DMS79 treated with DMSO at 0.1 percent for 48 hours (cell line): ENCODE results near the gene NPC2.
"Not testable (repeated sequence)": the region's sequence is repeated elsewhere in the genome, so short reads cannot be mapped to it uniquely, and the experiment has no call there.

ENCODE experiments used
- DNase-seq: peaks from one replicate; lab custom pipeline; 2025; lab: John Stamatoyannopoulos, UW

Gene NPC2

DNA sequence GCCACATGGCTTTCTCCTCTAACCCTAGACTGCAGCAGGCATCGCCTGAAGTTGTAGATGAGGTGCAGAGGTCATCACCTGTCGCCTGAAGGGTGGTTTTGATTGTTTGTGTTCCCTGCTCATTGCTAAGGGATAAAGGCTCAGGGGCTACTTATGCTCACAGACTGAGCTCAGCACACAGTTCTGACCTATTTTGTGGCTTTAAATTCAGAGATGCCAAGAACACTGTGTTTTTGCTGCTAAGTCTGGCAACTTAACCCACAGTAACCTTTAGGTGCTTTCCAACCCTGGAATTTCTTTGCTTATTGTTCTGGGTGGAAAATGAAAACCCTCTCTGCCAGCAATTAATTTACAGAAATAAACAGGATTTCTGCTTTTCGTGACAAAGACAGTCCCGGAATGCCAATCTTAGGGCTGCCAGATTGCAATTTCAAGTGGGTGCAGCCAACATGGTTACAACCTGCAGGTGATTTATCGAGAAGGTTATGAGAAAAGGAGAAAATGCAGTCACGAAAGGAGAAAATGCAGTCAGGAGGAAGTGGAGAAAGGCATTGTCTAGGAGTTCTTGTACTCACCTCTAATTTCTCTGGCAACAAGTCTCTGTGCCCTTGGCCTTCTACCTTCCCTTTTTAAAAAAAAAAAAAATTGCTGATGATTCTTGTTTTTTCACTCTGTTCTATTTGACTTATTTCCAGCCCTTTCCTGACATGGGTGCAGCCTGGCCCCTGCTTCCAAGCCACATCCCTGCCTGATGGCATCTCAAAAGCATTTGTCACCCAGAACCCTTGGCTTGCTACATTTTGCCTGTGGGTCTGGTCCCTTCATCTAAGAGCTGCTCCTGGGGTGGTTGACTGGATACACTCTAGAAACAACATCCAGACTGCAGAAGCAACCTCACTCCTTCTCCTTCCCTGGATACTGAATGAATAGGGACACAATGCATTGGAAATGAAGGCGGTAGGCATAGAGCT lies 23.3 kb downstream of the NPC2 start:
- no peak for DNase-seq

DNA sequence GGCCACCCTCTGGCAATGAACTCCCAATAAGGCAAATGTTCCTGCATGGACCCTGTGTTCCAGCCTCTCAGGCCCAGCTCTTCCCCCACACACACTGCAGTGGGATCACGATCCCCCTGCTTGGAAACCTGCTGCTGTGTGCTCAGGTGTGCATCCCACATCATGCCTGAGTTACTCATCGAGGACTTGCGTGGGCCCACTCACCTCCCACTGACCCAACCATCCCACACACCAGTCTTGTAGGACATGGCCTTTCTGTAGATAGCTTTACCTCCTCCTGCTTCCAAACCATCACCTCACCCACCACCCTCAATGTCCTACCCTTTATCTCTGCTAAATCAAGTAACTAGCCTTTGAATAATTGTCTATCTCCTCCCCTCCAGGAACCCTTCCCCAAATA lies 24.6 kb downstream of the NPC2 start:
- no peak for DNase-seq

DNA sequence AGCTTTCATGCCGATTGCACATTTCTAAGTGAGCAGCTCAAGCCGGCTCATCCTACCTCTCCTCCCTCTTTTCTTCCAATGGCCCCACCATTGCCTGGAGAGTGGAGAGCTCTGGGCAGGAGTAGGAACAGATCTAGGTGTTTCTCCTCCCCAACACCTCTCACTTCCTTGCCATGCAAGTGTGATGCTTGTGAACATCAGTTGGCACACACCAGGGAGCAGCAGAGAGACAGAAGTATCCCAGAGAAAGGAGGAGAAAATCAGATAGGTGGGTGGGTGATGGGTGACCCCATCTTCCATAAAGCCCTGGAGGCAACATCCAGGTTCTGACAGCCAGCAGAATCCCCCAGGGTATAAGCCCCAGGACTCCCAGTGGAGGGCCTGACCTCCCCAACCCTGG lies 27.8 kb downstream of the NPC2 start:
- no peak for DNase-seq

DNA sequence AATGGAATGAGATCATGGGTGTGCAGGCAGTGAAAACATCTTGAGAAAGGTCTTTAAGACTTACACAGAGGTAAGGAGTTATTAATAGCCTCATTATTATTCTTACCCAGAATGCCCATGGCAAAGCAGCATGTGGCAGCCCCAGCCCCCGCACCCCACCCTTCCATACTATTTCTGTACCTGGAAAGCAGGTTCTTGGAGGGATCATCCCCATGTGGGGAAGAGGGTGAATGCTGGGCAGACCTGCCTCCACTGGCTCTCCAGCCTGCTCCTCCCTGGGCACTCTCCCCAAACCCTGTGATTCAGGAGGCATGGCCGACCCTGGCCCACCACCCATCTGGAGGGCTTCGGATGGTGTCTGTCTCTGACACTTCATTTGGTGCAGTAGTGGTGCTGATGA lies 28.3 kb downstream of the NPC2 start:
- DNase-seq, result no peak

DNA sequence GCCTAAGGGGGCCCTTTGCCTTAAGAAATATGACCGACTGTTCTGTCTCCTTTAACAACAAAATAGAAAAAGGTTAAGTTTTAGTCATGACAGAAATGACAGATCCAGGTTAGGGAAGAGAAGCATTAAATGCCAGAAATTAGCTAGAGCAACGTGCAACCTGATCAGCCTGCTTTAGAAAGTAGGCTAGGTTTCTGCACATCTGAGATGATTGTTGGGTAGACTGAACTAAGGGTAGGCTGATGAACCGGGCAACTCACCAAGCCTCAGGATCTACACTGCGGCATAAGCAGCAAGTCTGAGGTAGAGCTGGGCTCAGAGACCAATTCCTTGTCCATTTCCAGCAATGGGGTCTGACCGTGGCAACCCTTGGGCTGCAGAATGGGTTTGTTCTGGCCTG lies 29.4 kb downstream of the NPC2 start:
- DNase-seq, result no peak

DNA sequence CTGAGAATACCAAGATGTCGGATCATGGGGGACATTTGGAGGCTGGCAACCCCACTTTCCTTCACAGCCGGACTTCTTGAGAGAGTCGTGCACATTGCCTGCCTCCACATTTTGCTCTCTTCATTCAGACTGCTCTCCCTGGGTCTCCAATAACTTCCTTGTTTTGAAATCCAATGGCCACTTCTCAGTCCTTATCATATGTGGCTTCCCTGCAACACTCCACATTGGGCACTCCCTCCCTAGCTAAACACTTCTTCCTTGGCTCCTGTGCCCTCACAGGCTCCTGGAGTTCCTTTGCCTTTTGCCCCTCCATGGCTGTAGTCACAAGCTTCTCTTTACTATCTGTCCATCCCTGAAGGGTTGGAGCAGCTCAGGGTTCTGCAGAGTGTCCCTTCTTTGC lies 30.1 kb downstream of the NPC2 start:
- DNase-seq, result no peak

DNA sequence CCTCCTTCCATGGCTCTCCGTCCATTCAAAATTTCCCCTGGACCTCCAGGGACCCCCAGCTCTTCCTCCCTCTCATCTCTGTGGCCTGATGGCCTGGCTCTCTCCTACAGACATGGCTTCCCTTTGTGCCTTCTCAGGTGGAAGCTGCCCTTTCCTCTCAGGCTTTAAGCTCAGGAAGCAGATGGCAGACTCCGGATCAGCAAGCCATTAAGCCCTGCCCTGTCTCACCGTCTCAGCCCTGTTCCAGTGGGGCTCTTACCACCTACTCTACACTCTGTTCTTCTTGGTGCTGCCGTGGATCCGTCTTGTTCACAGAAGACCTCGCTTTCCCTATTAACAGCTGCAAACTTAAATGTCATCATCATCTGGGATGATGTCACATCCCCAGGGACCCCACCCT lies 33.1 kb downstream of the NPC2 start:
- DNase-seq, result no peak

DNA sequence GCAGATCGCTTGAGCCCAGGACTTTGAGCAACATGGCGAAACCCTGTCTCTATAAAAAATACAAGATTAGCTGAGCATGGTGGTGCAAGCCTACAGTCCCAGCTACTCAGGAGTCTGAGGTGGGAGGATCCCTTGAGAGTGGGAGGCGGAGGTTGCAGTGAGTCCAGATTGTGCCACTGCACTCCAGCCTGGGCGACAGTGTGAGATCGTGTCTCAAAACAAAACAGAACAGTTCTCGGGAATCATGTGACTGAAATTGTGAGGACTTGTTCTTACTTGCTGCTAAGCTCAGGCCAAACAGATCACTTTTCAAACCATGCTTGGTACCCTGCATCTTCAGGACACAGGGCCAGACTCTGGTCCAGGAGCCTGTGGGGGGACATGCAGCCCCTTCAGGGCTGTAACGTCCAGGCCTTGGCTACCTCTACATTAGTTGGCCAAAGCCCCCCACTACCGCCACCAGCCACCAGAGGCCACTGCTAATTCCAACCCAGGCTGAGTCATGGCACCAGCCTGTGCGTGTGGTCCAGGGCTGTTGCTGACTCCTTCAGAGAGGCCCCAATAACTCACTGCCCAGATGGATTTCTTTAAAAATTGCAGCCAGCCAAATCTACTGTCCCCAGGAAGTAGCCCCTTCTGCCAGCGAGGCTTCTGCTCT lies 33.7 kb downstream of the NPC2 start:
- DNase-seq, result no peak

DNA sequence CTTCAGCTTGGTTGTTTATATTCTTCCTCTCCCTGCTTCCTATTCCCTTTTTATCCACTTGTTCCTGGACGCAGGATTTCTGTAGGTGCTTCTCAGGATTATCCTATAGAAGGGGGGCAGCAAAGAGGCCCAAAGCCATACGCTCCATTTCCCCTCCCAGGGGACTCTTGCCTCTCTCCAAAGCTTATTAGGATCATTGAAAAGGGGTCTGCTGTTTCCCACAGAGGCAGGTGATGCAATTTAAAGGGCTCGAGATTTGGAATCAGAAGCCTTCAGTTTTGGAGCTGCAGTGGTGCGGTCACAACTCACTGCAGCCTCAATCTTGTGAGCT lies 35.6 kb downstream of the NPC2 start:
- DNase-seq, result peak; percentile 60

DNA sequence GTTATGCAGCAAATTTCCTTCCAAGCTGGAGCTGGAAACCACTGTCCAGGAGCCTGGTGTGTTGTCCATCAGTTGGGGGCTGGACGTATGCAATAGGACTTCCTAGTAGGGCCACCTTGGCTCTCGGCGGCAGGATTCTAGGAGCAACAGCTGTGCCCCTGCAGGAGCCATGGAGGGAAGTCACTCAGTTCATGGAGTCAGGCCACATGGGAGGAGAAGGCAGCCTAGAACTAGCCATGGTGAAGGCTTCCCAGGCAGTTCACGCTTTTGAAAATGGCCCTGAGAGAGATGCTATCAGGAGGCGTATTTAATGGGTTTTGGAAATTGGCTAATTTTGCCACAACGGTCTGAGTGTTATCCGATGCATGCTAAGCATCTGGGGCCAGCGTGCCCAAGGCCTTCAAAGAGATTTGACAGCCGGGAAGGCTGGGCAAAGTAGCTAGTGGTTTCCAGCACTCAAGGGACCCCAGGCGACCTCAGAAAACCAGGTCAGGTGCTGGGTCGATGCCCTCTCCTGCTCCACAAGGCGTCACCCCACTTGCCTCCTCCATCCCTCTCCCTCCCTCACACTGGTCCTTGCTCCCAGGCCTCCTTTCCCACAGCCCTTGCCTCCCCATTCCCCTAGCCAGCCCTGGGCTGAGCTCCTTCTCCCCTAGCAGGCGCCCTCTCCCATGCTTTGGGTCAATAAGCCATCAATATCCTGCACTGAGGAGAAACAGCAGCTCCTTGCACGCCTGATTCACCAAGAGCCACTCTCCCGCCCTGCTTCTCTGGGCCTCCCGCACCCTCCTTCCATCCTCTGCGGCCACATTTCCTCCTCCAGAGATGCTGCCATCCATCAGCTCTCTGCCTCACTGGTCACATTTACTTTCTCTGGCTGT lies 36.2 kb downstream of the NPC2 start:
- no peak for DNase-seq

DNA sequence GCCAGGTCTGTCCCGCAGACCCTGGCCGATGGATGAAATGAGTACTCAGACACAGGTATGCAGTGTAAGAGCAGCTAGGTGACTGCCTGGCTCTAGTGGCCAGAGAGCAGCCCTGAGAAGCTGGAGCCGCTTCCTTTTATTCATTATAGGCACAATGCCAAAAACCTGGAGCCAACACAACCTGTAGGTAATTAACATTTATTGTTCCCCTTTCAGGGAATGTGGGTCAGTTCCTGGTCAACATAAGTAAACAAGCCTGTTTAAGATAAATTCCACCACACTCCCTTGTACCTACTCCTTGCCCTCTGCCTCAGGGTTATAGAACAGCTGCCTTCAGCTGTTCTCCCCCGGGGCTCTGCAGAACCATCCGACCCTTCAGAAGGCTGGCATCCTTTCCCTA lies 38.7 kb downstream of the NPC2 start:
- not testable (repeated sequence) for DNase-seq

DNA sequence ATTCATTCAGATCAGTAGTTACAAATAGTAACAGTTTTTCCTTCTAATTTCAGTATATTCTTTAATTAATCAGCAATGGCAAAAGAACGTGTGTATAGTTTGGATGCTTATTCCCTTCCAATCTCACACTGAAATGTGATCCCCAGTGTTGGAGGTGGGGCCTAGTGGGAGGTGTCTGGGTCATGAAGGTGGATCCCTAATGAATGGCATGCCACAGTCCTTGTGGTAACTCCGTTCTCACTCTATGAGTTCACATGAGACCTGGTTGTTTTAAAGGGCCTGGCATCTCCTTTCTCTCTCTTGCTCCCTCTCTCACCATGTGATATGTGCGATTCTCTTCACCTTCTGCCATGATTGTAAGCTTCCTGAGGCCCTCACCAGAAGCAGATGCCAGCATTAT lies 48.2 kb downstream of the NPC2 start:
- no peak for DNase-seq

DNA sequence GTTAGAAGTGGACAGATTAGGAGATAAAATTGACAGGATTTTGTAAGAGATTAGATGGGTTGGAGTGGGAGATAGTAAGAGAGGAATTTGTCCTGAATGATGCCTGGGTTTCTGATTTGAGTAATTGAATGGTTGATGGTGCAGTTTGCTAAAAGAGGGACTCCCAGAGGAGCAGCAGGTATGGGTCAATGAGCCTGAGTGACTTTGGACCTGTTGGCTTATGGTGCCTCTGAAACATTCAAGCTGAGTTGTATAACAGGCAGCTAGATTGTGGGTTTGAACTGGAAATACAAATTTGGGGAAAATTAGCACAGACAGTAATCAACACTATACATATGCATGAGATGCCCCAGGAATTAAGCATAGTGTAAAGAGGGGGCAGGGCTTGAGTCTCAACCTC lies 50.3 kb downstream of the NPC2 start:
- no peak for DNase-seq

DNA sequence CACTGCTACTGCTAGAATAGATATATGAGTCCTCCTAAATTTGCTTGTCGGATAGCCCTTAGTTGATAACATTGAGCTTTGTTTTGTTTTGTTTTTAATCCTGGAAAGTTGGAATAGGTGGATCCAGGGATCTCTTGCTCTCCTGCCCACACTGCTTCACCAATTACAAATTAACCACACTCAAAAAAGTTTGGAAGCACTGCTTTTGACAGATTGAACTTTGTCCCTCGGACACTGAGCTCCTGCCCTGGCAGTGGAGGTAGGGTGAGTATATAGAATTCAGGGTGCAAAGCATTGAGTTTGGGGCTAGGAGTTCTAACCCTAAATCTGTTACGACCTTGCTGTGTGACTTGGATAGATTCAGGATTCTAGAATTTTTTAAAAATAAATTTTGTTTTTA lies 52.0 kb downstream of the NPC2 start:
- DNase-seq, result no peak

DNA sequence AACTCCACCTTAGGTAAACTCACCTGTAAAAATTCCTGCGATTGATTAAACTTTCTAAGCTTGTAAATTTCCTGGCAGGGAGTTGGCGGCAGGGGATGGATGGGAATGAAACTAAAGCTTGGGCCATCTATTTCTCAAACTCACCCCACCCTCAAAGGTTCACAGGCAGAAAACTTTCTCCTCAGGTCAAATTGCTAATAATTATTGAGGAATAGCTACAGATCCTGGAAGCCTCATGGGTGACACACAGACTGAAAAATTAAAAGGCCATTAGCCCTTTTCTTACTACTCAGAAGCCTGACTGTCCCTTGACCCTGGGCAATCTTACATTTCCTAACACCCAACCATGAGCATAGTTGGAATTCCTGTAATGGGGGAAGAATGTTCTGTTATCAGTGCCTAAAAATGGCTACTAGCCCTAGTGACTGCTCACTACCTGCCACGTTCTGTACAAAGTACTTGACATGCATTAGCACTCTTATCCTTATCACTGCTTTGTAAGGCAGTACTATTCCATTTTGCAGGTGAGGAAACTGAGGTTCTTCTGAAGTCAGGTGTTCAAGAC lies 54.7 kb downstream of the NPC2 start:
- DNase-seq, result no peak

DNA sequence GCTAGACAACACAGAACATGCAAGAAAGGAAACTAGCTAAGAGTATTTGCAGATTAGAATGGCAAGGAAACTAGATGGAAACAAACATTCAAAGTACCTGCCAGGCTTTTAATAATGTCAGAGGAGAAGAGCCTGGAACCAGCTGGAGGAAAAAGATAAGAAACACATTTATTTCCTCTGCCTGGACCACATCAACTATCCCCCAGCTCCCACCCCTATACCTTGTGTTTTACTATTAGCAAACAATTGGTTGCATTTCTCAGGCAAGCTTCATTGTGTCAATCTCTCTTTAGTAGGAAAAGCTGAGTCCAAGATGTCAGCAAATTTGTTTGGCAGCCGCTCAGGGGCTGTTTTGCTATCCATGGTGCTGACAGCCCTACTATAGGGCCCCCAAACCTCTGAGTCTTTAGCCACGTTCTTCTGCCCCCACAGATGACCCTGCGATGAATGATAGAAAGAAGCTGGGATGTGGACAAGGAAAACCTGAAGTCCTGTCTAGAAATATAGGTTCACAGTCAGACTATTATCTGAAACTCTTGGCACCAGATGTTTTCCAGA lies 55.5 kb downstream of the NPC2 start:
- DNase-seq, result no peak

DNA sequence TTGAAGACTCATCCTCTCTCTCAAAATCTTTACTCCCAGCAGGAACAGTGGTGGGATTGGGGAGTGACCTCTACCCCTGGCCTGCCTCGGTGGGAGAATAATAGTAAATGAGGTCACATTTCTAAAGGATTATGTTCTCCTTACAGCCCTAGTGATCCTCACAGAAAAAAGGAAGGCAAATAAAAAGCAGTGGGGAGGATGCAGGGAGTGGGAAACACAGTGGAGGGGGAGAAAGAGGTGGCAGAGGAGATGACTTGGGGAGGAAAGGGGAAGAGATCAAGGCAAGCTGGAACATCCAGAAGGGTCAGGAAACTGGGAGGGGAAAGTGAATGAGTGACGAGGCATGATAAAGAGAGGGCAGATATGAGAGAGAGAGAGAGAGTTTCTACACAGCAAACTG lies 58.8 kb downstream of the NPC2 start:
- DNase-seq, result no peak

DNA sequence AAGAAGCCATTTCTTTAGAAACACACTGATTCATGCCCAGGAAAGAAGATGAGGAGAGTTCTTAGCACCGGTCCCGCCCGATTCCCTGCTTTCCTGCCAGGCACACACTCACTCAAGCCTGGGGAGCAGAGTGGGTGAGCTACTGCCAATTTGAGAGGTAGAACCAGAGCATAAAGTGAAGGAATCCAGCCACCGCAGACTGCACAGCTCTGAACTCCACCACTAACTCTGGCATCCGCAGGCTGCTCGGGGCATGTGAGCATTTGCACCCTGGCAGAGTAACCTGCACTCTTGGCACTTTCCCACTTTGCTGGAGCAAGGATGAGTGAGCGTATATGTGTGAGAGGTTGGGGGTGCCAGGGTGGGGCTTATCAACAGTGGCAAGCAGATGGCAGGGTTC lies 63.1 kb downstream of the NPC2 start:
- no peak for DNase-seq
